Endometrial microvascular endothelial cells (primary cell): ENCODE data around the gene NSMF. TPM values are rescaled to one million over a fixed set of nuclear protein-coding genes. Genes with fewer than 3 reads are reported as not detected.

Source experiments
- in situ Hi-C: cut with HindIII; loops from 2 replicates; pipeline ENCODE4 v1.10.0; 2017; ENCODE audit warnings: low sequenced_read_pairs, low pct_unique_long_range_greater_than_20kb; ENCODE audit errors: inconsistent ontology term
- total RNA-seq: library from RNA; depleted of rRNA; stranded (reverse); fragments of >200 nt; gene quantifications from one replicate; pipeline ENCODE4 v1.2.3, GENCODE V29; 2015; ENCODE audit errors: inconsistent ontology term

NSMF gene
- total RNA-seq, 1 donor from 2014 or later: 43.8 TPM

DNA sequence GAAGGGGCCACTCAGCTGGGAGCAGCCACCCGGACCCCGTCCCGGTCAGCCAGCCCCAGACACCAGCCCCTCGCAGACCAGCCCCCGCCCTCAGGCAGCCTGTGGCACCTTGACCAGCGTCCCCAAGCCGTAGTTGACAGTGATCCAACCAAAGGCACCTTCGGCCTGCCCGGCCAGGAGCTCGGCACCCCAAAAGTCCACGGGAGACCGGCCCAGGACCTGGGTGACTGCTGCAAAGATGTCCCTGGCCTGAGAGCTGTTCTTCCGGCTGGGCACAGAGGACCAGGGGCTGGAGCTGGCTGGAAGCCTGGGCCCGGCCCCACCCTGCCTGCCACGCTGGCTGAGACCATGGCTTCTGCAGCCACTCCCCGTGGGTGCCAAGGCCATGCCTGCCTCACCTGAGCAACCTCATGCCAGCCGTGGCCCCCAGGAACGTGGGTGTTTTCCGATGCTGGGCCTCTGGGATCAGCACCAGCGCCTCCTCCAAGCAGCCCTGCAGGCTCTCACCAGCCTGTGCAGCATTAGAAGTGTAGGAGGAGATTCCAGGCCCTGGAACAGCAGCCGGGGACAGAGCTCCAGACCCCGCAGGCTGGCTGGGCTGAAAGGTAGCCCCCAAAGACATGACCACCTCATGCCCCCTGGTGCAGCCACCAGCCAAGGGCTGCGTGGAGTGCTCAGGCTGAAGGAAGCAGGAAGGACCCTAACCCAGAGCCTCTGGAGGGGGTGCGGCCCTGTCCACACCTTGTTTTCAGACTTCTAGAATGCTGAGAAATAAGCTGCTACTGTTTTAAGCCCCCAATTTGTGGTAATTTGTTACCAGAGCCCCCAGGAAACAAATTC lies 22.2 kb downstream of the NSMF start:
- in situ Hi-C loops: no loop called here

DNA sequence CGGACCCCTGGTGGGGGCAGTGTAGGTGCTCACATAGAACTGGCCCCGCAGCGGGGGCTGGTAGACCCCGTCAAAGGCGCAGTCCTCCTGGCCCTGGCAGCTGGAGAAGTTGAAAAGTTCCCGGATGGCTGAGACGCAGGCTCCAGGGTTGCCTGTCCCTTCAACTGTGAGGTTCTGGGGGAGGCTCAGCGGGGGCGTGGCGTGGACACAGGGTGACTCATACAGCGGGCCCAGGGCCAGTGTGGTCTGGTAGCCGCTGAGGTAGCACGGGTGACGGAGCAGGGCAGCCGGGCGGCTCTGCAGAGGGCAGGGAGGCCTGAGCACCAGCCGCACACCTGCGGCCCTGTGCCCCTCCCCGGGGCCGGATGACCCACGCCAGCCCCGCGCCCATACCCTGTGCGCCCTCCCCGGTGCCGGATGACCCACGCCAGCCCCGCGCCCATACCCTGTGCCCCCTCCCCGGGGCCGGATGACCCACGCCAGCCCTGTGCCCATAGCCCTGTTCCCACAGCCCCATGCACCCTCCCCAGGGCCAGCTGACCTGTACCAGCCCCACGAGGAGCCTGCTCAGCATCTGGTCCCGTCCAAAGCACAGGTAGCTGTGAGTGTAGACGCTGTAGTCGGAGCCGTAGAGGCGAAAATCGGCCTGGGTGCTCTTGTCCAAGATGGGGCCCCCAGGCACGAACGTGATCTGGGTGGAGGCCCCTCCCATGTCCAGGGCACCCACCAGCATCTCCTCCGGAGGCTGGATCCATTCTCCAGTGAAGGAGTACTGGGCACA lies 23.0 kb downstream of the NSMF start:
- in situ Hi-C loops: no loop called here

DNA sequence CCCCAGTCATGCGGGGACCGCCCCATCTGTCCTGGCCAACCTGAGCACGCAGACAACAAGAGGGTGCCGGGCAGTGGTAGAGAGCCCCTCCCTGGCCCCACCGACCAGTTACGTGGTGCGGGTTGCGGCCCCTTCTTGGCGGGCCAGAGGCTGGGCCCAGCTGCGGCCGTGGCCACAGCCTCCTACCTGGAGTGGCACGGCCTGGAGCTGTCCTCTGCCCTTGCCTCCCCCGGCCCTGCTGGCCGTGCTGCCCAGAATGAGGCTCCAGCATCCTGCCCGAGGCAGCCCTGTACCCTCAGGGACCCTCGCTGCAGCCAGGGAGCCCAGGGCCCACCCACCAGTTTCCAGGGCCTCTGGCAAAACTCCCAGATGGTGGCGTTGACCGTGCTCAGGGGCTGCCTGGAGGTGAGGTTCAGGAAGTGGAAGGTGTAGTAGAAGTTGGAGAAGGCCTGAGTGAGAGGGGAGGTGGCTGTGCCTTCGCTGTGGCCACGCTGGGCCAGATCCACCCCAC lies 23.7 kb downstream of the NSMF start:
- in situ Hi-C loops: no loop called here

DNA sequence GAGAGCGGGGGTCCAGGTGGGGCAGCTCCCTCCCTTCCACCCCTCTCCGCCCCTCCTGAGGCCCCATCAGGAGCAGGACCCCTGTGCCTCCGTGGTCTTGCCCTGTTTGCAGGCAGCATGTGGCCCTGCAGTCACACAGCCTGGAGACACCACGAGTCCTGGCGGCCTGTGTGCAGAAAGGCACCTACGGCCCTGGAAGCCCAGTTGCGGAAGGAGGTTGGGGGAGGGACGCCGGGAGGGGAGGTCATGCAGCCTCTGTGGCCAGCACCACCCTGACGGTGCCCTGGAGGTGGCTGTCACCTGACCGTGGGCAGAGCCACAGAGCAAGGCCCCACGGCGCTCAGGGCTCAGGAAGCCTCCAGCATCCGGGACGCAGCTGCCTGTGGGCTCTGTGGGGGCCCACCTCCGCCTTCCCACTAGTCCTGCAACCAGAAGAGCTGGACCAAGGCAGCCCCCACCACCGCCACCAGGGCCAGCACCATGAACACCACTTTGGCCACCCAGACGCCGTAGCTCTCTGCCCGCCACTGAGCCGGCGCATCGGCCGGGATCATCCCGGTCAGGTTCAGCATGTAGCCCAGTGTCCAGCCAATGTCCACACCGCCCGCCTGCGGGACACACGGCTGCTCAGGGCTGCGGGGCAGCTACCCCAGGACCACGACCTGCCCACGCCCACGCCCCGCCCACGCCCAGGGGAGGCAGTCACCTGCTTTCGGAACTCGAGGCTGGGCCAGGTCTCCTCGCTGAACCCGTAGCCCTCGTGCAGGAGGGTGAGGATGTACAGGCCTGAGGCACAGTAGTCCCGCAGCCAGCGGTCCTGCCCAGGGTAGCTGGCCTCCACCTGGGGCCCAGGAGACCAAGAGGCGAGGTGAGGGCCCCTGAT lies 24.4 kb downstream of the NSMF start:
- in situ Hi-C loops: no loop called here

DNA sequence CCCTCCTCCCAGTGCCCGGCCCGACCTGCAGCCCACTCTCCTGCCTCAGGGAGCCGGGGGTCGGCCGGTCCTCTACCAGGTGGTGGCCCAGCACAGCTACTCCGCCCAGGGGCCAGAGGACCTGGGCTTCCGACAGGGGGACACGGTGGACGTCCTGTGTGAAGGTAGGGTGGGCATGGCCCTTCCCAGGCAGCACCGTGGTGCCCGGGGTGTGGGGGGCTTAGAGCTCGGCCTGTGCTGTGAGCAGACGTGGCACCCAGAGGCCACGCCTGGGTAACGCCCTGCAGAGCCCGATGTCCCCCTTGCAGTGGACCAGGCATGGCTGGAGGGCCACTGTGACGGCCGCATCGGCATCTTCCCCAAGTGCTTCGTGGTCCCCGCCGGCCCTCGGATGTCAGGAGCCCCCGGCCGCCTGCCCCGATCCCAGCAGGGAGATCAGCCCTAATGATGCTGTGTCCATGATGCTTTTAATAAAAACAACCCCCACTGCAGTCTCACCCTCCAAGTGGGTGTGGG lies 25.2 kb downstream of the NSMF start:
- in situ Hi-C loops: no loop called here

DNA sequence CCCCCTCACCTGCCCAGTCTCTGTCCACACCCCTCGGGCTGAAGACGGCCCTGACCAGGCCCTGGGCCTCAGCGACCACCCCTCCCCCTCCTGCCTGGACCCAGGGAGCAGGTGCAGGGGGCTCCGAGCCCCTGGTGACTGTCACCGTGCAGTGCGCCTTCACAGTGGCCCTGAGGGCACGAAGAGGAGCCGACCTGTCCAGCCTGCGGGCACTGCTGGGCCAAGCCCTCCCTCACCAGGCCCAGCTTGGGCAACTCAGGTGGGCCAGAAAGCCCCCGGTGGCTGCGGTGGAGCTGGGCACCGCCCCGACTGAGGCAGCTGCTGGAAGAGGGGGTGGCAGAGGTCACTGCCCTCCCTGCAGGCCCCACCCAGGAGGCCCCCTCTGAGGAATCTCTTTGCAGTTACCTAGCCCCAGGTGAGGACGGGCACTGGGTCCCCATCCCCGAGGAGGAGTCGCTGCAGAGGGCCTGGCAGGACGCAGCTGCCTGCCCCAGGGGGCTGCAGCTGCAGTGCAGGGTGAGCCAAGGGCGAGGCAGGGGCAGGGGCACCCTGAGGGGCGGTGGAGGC lies 25.7 kb downstream of the NSMF start:
- in situ Hi-C loops: no loop called here

DNA sequence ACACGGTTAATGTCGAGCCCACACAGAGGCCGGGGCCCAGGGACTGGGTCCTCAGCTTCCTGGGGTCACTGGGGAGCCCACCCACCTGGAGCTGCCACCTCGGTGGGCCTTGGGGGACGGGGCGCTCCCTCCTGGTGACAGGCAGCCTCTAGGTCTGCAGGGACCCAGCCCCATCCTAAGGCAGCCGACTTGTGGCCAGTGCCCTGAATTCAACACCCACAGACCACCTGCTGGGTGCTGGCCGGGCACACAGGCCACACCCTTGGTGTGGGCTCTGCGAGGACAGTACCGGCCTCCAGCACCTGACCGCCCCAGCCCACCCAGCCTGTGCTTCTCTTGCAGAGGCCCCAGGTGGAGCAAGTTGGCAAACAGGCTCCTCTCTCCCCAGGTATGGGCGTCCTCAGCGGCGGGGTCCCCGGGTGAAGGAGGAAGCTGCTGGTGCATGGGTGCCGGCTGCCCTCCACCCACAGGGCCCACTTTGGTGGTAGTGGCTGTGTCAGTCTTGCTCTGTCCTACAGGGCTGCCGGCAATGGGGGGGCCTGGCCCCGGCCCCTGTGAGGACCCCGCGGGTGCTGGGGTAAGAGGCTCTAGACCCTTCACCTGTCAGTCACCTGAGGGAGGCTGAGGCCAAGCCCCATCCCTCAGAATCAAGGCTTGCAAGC lies 26.3 kb downstream of the NSMF start:
- in situ Hi-C loops: no loop called here

DNA sequence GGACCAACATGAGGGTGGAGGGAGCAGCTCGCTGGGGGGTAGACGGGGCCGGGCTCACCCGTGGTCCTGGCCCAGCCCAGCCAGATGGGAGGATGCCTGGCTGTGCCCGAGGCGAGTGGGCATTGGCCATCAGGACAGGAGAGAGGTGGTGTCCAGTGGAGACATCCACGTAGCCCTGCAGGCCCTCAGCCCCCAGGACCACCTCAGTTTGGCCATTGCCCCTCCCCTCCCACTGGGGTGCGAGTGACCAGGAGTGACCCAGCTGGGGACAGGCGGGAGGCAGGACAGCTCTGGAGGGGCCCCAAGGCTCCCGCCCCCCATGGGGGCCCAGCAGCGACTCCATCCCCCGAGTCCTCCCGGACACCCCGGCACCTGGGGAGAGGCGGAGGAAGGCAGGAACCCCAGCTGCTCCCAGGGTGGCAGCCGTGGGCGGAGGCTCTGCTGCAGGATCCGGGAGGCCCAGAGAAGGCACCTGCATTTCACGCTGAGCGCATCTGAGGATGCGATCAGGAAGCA lies 27.7 kb downstream of the NSMF start:
- in situ Hi-C loops: no loop called here

DNA sequence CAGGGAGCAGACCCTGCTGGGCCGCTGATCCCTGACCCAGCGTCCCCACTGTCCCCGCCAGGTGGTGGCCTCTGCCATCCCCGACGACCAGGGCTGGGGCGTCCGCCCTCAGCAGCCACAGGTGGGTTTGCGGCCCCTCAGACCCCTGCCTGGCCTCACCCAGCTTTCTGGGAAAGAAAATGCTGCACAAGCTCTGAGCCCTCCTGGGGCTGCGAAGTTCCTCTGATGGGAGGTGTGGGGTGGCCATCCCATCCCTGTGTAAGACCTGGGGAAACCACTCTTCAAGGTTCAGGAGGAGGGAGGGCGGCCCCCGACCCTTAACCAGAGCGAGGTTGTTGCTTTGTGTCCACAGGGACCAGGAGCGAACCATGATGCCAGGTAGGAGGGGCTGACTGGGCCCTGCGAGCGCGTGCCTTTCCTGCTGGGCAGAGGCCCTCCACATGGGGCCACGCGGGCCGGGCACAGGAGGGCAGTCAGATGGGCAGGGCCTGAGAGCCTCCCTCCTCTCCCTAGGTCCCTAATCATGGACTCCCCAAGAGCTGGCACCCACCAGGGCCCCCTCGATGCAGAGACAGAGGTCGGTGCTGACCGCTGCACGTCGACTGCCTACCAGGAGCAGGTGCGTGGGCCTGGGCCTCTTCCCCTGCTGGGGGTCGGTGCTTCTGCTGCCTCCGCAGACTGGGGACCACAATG lies 28.3 kb downstream of the NSMF start:
- in situ Hi-C loops: no loop called here

DNA sequence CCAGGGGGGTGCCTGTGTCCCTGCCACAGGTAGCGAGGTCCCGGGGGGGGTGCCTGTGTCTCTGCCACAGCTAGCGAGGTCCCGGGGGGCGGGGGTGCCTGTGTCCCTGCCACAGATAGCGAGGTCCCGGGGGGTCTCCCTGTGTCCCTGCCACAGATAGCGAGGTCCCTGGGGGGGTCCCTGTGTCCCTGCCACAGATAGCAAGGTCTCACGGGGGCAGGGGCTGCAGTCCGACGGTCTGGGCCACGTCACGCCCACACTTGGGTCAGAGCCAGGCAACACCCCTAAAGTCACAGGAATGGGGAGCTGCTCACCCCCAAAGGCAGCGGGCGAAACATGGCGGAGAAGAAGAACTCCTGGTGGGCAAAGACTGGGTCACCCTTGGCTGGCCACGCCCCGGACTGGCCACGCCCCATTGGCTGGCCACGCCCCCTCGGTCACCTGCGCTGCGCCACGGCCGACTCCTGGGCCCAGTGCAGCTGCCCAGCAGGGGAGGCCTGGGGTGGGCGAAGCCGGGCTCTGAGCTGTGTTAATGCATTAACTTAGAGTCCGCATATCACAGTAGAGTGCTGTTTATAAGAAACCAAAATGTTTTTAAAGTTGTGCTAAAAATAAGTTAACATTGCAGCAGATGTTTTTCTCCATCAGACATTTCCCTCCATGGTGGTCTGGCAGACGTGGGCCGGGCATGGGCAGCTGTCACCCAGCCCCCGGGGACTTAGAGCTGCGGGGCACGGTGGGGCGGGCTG lies 29.0 kb downstream of the NSMF start:
- in situ Hi-C loops: no loop called here

DNA sequence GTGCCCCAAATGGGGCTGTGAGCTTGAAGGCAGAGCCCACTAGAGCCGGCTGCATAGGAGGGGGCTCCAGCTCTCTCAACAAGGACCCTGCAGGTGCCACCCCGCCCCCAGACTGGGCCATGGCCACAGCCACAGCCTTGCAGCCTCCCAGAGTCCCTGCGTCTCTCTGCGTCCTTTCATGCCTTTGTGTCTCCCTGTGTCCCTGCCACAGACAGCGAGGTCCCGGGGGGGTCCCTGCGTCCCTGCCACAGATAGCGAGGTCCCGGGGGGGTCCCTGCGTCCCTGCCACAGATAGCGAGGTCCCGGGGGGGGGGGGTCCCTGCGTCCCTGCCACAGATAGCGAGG lies 29.6 kb downstream of the NSMF start:
- in situ Hi-C loops: no loop called here

DNA sequence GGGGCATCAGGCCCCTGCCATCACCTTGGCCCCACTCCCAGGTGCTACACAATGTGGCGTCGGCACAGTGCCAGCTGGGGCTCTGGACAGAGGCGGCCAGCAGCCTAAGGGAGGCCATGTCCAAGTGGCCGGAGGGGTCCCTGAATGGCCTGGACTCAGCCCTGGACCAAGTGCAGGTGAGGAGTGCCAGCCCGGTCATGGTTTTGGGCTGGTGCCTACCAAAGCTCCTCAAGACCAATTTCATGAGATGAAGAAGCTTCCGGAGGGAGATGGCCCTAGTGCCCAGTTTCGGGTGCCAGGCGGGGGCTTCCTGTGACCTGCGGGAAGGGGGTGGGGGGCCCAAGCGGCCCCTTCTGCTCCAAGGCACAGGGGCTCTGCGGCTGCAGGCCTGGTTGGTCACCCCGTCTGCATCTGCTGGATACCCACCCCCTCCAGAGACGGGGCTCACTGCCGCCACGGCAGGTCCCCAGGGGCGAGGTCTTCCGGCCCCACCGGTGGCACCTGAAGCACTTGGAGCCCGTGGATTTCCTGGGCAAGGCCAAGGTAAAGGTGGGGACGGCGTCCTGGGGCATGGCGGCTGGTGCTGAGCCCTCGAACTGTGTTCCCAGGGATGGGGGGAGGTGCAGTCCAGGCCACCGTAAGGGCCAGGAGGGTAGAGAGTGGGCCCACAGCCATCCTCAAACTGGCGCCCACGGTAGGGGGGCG lies 30.1 kb downstream of the NSMF start:
- in situ Hi-C loops: no loop called here

DNA sequence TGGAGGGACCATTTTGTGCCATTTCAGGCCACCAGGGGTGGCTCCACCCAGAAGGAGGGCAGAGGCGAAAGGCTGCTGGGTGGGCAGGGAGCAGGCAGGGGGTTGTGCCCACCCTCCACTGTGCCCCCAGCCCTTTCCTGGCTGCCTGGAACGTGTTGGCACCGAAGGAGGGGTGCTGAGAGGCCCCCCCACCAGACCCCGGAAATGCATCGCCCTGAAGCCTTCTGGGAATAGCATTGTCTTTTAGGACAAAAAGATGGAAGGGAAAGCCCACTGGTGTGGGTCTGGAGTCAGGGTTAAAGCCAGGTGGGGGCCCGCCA lies 30.9 kb downstream of the NSMF start:
- in situ Hi-C loops: no loop called here

DNA sequence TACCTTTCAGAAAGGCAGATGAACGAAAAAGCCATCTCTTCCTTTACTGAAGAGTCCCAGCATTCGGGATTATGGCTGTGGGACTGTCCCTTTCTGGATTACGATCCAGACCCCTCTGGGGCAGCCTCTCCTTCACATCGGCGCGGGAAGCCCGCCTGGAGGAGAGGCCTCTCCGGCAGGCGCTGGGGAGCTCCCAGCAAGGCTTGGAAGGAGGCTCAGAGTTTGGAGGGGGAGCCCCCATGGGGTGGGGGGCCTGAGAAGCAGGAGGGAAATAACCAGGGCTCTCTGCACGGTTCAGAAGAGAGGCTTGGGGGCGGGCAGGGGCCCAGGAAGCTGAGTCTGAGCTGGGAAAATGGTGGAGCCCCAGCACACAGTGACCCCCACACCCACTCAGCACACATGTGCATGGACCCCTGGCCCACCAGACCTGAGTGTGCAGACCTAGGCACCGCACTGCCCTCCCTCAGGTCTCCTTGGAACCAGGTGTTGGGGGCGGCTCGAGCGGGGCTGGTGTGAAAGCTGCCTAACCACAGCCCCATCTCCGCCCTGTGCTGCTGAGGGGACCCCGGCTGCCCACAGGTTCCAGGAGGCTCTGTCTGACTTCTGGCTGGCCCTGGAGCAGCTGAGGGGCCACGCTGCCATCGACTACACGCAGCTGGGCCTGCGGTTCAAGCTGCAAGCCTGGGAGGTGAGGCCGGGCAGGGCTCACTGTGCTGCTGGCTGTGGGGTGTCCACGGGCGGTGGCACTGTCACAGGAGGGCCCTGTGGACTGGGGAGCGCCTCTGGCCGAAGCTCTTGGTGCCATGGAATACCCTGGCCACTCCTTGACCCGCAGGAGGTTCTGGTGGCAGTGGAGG lies 31.5 kb downstream of the NSMF start:
- in situ Hi-C loops: no loop called here

DNA sequence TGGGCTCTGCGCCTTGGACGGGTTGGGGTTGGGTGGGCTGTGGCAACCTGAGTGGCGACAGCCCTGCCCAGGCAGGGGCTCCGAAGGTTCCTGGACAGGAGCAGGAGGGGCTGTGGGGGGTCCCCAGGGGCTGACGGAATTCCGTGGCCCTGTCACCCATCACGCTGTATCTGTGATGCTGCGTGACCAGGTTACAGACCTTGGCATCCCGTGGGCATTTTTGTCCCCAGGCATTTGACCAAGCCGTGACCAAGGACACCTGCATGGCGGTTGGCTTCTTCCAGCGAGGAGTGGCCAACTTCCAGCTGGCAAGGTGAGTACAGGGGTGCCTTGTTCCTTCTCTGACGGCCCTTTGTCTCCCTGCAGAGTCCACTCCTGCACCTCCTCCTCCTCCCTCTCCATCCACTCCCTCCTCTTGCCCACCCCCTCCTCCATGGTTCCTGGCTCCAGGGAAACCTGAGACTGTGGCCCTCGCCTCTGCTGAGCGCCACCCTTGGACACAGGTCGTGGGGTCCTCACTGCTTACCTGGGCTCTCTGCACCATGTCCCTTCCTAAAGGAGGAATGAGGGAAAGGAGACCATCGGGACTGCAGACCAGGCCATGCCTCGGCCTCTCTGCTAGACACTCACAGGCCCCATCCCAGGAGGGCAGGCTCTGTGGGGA lies 33.0 kb downstream of the NSMF start:
- in situ Hi-C loops: no loop called here
